Measurements from ENCODE around the gene DMD. TPM values are rescaled to one million over a fixed set of nuclear protein-coding genes. Genes with fewer than 3 reads are reported as not detected.

Gene DMD
- total and polyA plus RNA-seq, 12 donors, result 28.5 to 228 (median 168) TPM

- Histone ChIP-seq H3K4me3 (no peak overlapping the region), H3K9me3 (no peaks in the 10 kb centered on the region), H3K27ac (no peak overlapping the region), H3K36me3 (no peaks in the 10 kb centered on the region), H3K4me1 (no peaks in the 10 kb centered on the region), H3K27me3 (no peaks in the 10 kb centered on the region)
- no peak for DNase-seq
- no peak for ATAC-seq
- no peak for TF ChIP-seq CTCF (IDR thresholded peaks at IDR 0.05)
- intact Hi-C loops (cut with DNase I), result no loop called here
- 71 to 86% methylated on average over 1 of the region's 1 CpG for WGBS, 2 donors
These were observed 149.3 kb downstream of the DMD start for GRCh38 chrX:33062041-33062440.

GRCh38 chrX:33053001-33053400 lies 158.3 kb downstream of the DMD start:
- H3K27ac ChIP-seq, result no peak overlapping the region
- H3K4me3 ChIP-seq, result no peak overlapping the region
- no peaks in the 10 kb centered on the region for H3K9me3 ChIP-seq
- no peak for TF ChIP-seq CTCF (IDR thresholded peaks at IDR 0.05)
- intact Hi-C loops (cut with DNase I), result no loop called here
- ATAC-seq, result no peak
- WGBS, 2 donors, result 86 to 88% methylated on average over 6 to 9 of the region's 9 CpGs
- DNase-seq, result no peak
- H3K27me3 ChIP-seq, result no peaks in the 10 kb centered on the region
- no peaks in the 10 kb centered on the region for H3K36me3 ChIP-seq
- no peaks in the 10 kb centered on the region for H3K4me1 ChIP-seq

GRCh38 chrX:33045882-33046281 lies 165.5 kb downstream of the DMD start:
- H3K27ac ChIP-seq, result no peak overlapping the region
- no peak overlapping the region for H3K4me3 ChIP-seq
- WGBS, 2 donors, result 75 to 87% methylated on average over 2 of the region's 2 CpGs
- no peaks in the 10 kb centered on the region for H3K36me3 ChIP-seq
- peaks cover 0 to 5% (median 0%) of the 10 kb centered on the region in 11 donors for H3K9me3 ChIP-seq
- TF ChIP-seq CTCF (IDR thresholded peaks at IDR 0.05), result no peak
- ATAC-seq (peak in 3 of 8 donors; percentile 41 to 68 (median 50)), DNase-seq (no peak)
- intact Hi-C loops (cut with DNase I), result no loop called here
- H3K27me3 ChIP-seq, result no peaks in the 10 kb centered on the region
- no peaks in the 10 kb centered on the region for H3K4me1 ChIP-seq

GRCh38 chrX:33045245-33045644 lies 166.1 kb downstream of the DMD start:
- Histone ChIP-seq H3K36me3 (no peaks in the 10 kb centered on the region), H3K27me3 (no peaks in the 10 kb centered on the region), H3K4me1 (no peaks in the 10 kb centered on the region), H3K4me3 (no peak overlapping the region), H3K9me3 (peaks cover 0 to 6% (median 0%) of the 10 kb centered on the region in 11 donors), H3K27ac (no peak overlapping the region)
- ATAC-seq (no peak), DNase-seq (no peak)
- intact Hi-C loops (cut with DNase I), result no loop called here
- WGBS, 2 donors, result 66 to 74% methylated on average over 3 of the region's 3 CpGs
- TF ChIP-seq CTCF (IDR thresholded peaks at IDR 0.05), result no peak
